ENCODE results near the gene HOXB3. TPM values are rescaled to one million over a fixed set of nuclear protein-coding genes. Genes with fewer than 3 reads are reported as not detected.

Gene HOXB3
- total and polyA plus RNA-seq, 12 donors, result 2.3 to 28.8 (median 8.8) TPM

DNA sequence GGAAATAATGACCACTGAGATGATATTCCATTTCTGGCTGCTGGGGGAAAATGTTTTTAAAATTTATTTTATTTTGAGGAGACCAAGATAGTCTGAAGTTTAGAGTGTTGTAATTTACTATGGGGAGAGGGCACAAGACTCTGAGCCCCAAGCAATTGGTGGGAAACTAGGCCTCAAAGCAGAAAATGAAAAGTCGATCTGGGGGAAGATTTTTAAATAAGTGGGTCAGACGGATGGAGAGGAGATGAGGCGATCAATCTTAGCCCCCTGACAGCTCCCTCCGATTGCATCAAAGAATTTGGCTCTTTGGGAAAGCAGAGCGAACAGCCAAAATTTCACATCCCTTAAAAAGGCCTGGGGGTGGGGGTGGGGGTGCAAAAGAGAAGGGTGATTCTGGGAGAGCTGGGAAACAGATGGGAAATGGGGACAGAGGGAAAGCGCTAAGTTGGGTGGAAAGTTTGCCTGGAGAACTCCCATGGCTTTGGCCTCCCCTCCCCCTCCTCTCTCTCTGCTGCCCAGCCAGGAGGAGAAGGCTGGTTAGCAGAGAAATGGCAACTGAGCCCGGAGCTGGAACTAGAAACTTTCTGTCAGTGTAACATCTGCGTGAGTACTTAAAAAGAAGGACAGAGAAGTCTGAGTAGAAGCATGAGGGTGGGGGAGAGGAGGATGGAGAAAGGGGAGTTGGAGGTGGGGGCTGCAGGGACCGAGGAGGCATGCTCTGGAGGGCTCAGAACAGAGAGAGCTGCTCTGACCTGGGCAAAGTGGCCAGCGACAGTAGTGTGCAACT lies 43.7 kb downstream of the HOXB3 start:
- intact Hi-C loops (cut with DNase I), result no loop called here
- H3K4me1 ChIP-seq (replicated peaks in 1 of 2), result peaks cover 20 to 35% of the 10 kb centered on the region in 2 donors
- no peaks in the 10 kb centered on the region for H3K9me3 ChIP-seq (replicated peaks in 1 of 3)
- no peaks in the 10 kb centered on the region for H3K27me3 ChIP-seq
- peaks cover 0 to 14% of the 10 kb centered on the region in 2 donors for H3K36me3 ChIP-seq (replicated peaks in 1 of 2)
- WGBS, 4 donors, result 41 to 63% (median 54%) methylated on average over 10 of the region's 10 CpGs
- peak overlapping the region in 1 of 4 donors; percentile 21 for H3K4me3 ChIP-seq
- DNase-seq, result peak in 2 of 7 donors; percentile 37 to 46
- TF ChIP-seq, protein P1, sequence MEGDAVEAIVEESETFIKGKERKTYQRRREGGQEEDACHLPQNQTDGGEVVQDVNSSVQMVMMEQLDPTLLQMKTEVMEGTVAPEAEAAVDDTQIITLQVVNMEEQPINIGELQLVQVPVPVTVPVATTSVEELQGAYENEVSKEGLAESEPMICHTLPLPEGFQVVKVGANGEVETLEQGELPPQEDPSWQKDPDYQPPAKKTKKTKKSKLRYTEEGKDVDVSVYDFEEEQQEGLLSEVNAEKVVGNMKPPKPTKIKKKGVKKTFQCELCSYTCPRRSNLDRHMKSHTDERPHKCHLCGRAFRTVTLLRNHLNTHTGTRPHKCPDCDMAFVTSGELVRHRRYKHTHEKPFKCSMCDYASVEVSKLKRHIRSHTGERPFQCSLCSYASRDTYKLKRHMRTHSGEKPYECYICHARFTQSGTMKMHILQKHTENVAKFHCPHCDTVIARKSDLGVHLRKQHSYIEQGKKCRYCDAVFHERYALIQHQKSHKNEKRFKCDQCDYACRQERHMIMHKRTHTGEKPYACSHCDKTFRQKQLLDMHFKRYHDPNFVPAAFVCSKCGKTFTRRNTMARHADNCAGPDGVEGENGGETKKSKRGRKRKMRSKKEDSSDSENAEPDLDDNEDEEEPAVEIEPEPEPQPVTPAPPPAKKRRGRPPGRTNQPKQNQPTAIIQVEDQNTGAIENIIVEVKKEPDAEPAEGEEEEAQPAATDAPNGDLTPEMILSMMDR (IDR thresholded peaks at IDR 0.05), result no peak
- TF ChIP-seq POLR2A (IDR thresholded peaks at IDR 0.05), result no peak
- peak overlapping the region in 3 of 5 donors; percentile 46 to 97 (median 79) for H3K27ac ChIP-seq

DNA sequence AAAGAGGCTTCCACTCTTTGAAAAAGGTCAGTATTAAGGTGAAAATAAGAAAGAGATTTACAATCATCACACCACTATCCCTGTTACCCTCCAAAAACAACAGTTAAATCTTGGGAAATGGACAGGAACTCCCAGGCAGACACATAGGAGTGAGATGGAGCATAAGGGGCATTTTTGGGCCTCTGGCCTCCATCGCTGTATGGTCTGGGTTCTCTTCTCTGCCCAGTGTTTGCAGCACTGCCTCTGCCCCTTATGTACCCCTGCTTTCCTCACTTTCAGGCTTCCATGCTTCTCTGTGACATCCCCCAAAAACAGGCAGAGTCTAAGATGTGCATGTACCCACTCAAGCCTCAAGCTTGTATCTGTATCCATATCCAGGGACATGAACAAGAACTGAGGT lies 44.5 kb downstream of the HOXB3 start:
- intact Hi-C loops (cut with DNase I), result no loop called here
- H3K36me3 ChIP-seq (replicated peaks in 1 of 2), result peaks cover 0 to 12% of the 10 kb centered on the region in 2 donors
- no peak for DNase-seq
- 73 to 100% (median 87%) methylated on average over 1 of the region's 1 CpG for WGBS, 4 donors
- H3K27ac ChIP-seq, result peak overlapping the region in 4 of 5 donors; percentile 10 to 97 (median 68)
- H3K4me3 ChIP-seq, result no peak overlapping the region
- TF ChIP-seq, protein P1 (IDR thresholded peaks at IDR 0.05), result no peak
- H3K4me1 ChIP-seq (replicated peaks in 1 of 2), result peaks cover 20 to 39% of the 10 kb centered on the region in 2 donors
- H3K27me3 ChIP-seq, result no peaks in the 10 kb centered on the region
- no peaks in the 10 kb centered on the region for H3K9me3 ChIP-seq (replicated peaks in 1 of 3)

DNA sequence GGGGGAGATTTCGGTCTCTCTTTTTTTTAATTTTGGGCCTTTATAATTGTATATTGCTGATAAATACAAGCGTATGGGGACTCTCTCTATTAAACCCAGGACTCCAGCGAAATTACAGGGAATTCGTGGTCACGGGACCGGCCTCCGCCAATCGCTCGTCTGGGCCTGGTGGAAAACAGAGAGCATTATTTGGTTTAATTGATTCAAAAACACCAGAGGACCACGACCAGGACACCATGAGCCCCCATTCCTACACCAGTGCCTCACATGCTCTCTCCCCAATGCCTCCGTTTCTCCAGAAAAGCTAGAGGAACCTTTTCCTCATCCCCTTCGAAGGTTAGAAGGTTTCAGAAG lies 45.0 kb downstream of the HOXB3 start, which contains the start of gene HOXB2:
Gene HOXB2, minus strand, starts transcription at position 88 of the 354 bp plus-strand sequence. CDS start 198 bp downstream, outside the sequence.
- Histone ChIP-seq H3K4me1 (replicated peaks in 1 of 2) (peaks cover 20 to 39% of the 10 kb centered on the region in 2 donors), H3K9me3 (replicated peaks in 1 of 3) (no peaks in the 10 kb centered on the region), H3K27ac (peak within 1 kb of the TSS; percentile 76 to 97 (median 85)), H3K4me3 (peak within 1 kb of the TSS in 3 of 4 donors; percentile 58 to 86 (median 78)), H3K36me3 (replicated peaks in 1 of 2) (peaks cover 0 to 8% of the 10 kb centered on the region in 2 donors), H3K27me3 (no peaks in the 10 kb centered on the region)
- intact Hi-C loops (cut with DNase I), result no loop called here
- peak in 5 of 7 donors; percentile 44 to 73 (median 58) for DNase-seq
- 20 to 35% (median 26%) methylated on average over 9 to 12 of the region's 12 CpGs for WGBS, 4 donors
- TF ChIP-seq, protein P1 (IDR thresholded peaks at IDR 0.05), result no peak
- TF ChIP-seq POLR2A (IDR thresholded peaks at IDR 0.05), result no peak

DNA sequence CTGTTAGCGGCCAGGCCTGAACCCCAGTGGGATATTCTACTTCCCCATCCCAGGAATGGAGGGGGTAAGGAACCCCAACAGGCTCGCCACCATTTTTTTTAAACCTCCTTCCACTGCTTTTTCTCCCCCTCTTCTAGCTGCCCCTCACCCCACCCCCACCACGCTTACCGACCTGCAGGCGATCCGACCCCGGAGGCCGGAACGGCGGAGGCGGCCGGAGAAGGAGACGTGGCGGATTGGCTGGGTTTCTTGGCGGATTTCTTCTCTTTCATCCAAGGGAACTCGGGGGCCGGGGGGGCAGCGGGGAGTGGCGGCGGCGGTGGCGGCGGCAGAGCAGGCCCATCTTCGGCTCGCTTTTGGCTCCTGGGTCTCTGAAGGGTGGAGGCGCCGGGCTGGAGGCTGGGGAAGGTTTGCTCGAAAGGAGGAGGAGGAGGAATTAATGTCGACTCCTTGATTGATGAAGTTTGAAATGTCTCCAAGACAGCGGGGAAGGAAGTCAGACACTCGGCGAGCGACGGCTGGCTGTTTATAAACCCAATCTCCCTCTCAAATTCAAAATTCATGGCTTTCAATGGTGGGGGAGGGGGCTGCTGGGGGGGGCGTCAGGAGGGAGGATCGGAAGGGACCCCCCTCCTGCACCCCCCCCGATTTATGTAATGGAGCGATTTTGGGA lies 45.6 kb downstream of the HOXB3 start:
- Histone ChIP-seq H3K27ac (peak overlapping the region; percentile 76 to 97 (median 85)), H3K4me1 (replicated peaks in 1 of 2) (peaks cover 20 to 39% of the 10 kb centered on the region in 2 donors), H3K4me3 (peak overlapping the region in 3 of 4 donors; percentile 58 to 86 (median 78)), H3K9me3 (replicated peaks in 1 of 3) (no peaks in the 10 kb centered on the region), H3K36me3 (replicated peaks in 1 of 2) (peaks cover 0 to 8% of the 10 kb centered on the region in 2 donors), H3K27me3 (no peaks in the 10 kb centered on the region)
- TF ChIP-seq POLR2A (IDR thresholded peaks at IDR 0.05), result peak in 1 of 2 donors; percentile 63
- TF ChIP-seq, protein P1 (IDR thresholded peaks at IDR 0.05), result no peak
- peak; percentile 79 to 92 (median 82) for DNase-seq
- intact Hi-C loops (cut with DNase I), result loop anchor here (5.0 kb wide), 1 partner anchor 33 kb away; the partner anchor contains the start of gene HOXB4 (in 2 of the 2)
- 1 to 11% (median 9%) methylated on average over 33 to 38 of the region's 38 CpGs for WGBS, 4 donors
